Measurements from ENCODE around the gene HBE1.

Gene HBE1

DNA sequence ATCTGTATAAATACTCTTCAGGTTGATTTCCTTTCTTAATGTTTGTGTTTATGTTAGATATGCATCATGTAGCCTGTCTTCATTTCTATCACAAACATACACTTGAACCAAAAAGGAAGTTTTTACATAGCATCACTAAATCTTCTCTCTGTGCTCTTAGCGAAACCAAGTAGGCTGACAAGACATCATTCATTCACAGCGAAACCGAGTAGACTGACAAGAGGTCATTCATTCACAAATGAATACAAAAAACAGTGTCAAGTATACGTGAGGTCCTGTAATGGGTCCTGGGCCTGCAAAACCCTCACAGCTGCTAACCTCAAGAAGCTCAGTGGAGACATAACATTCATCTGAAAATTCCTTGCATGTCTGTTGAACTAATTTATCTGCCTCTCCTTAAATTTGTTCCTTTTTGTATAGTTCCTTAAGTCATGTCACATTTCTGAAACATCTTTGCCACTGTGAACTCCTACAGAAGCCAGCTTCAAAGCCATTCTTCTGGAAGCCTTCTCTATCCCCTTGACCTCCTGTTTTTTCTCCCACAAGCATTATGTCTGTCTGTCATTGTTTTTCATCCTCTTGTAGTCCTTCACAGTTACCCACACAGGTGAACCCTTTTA, 9.8 kb upstream of the HBE1 start:
- TF ChIP-seq OSR1 (CRISPR knock-in tag; IDR thresholded peaks at IDR 0.05) (no peak), SNAI2 (CRISPR knock-in tag; IDR thresholded peaks at IDR 0.05) (no peak), ZNF70 (CRISPR knock-in tag; IDR thresholded peaks at IDR 0.05) (no peak)
- no peak for ATAC-seq

DNA sequence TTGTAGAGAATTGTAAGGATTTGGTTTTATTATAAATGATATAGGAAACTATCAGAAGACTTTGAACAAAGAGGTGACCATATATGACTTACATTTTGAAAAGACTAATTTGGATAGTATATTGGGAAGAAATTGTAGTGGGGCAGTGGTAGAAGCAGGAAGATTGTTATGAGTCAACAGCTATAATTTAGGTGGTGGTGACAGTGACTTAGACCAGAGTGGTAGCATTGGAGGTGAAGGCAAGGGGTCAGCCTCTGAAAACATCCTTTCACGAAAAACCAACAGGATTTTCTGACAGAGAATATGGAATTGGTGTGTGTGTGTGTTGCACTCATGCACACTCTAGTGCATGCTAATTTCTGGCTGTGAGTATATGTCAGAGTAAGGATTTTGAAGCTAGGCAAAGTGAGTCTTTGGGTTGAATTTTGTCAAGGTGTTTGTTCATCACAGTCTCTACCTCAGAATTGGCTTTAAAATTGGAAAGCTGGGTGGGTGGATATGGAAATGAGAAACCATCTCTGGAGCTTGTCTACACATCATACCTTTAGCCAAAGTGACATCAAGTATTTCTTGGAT, 8.2 kb upstream of the HBE1 start:
- ATAC-seq = no peak
- TF ChIP-seq, protein P1, sequence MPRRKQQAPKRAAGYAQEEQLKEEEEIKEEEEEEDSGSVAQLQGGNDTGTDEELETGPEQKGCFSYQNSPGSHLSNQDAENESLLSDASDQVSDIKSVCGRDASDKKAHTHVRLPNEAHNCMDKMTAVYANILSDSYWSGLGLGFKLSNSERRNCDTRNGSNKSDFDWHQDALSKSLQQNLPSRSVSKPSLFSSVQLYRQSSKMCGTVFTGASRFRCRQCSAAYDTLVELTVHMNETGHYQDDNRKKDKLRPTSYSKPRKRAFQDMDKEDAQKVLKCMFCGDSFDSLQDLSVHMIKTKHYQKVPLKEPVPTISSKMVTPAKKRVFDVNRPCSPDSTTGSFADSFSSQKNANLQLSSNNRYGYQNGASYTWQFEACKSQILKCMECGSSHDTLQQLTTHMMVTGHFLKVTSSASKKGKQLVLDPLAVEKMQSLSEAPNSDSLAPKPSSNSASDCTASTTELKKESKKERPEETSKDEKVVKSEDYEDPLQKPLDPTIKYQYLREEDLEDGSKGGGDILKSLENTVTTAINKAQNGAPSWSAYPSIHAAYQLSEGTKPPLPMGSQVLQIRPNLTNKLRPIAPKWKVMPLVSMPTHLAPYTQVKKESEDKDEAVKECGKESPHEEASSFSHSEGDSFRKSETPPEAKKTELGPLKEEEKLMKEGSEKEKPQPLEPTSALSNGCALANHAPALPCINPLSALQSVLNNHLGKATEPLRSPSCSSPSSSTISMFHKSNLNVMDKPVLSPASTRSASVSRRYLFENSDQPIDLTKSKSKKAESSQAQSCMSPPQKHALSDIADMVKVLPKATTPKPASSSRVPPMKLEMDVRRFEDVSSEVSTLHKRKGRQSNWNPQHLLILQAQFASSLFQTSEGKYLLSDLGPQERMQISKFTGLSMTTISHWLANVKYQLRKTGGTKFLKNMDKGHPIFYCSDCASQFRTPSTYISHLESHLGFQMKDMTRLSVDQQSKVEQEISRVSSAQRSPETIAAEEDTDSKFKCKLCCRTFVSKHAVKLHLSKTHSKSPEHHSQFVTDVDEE (CRISPR knock-in tag; IDR thresholded peaks at IDR 0.05) = no peak
- no peak for TF ChIP-seq ZNF8 (CRISPR knock-in tag; IDR thresholded peaks at IDR 0.05)
- TF ChIP-seq, protein P2, sequence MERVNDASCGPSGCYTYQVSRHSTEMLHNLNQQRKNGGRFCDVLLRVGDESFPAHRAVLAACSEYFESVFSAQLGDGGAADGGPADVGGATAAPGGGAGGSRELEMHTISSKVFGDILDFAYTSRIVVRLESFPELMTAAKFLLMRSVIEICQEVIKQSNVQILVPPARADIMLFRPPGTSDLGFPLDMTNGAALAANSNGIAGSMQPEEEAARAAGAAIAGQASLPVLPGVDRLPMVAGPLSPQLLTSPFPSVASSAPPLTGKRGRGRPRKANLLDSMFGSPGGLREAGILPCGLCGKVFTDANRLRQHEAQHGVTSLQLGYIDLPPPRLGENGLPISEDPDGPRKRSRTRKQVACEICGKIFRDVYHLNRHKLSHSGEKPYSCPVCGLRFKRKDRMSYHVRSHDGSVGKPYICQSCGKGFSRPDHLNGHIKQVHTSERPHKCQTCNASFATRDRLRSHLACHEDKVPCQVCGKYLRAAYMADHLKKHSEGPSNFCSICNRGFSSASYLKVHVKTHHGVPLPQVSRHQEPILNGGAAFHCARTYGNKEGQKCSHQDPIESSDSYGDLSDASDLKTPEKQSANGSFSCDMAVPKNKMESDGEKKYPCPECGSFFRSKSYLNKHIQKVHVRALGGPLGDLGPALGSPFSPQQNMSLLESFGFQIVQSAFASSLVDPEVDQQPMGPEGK (CRISPR knock-in tag; IDR thresholded peaks at IDR 0.05; ENCODE audit: borderline replicate concordance) = no peak
- no peak for TF ChIP-seq TCF4 (CRISPR knock-in tag; IDR thresholded peaks at IDR 0.05; ENCODE audit: borderline replicate concordance)
- TF ChIP-seq TOX (CRISPR knock-in tag; IDR thresholded peaks at IDR 0.05; ENCODE audit: borderline replicate concordance) = no peak
- TF ChIP-seq ZFP30 (CRISPR knock-in tag; IDR thresholded peaks at IDR 0.05) = no peak
- TF ChIP-seq PPARA (CRISPR knock-in tag; IDR thresholded peaks at IDR 0.05; ENCODE audit: borderline replicate concordance) = no peak
- TF ChIP-seq, protein P3, sequence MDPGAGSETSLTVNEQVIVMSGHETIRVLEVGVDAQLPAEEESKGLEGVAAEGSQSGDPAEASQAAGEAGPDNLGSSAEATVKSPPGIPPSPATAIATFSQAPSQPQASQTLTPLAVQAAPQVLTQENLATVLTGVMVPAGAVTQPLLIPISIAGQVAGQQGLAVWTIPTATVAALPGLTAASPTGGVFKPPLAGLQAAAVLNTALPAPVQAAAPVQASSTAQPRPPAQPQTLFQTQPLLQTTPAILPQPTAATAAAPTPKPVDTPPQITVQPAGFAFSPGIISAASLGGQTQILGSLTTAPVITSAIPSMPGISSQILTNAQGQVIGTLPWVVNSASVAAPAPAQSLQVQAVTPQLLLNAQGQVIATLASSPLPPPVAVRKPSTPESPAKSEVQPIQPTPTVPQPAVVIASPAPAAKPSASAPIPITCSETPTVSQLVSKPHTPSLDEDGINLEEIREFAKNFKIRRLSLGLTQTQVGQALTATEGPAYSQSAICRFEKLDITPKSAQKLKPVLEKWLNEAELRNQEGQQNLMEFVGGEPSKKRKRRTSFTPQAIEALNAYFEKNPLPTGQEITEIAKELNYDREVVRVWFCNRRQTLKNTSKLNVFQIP (CRISPR knock-in tag; IDR thresholded peaks at IDR 0.05; ENCODE audit: borderline replicate concordance, low read depth) = no peak
- no peak for TF ChIP-seq OSR1 (CRISPR knock-in tag; IDR thresholded peaks at IDR 0.05)
- no peak for TF ChIP-seq ZNF70 (CRISPR knock-in tag; IDR thresholded peaks at IDR 0.05)
- no peak for TF ChIP-seq GLIS3 (CRISPR knock-in tag; IDR thresholded peaks at IDR 0.05)
- no peak for TF ChIP-seq ESRRG (CRISPR knock-in tag; IDR thresholded peaks at IDR 0.05)
- no peak for TF ChIP-seq SNAI2 (CRISPR knock-in tag; IDR thresholded peaks at IDR 0.05)
- no peak for TF ChIP-seq ZC3H10 (CRISPR knock-in tag; IDR thresholded peaks at IDR 0.05)
- no peak for TF ChIP-seq ARNTL (CRISPR knock-in tag; IDR thresholded peaks at IDR 0.05; ENCODE audit: borderline replicate concordance, low read depth)
- no peak for TF ChIP-seq ZNF565 (CRISPR knock-in tag; conservative IDR thresholded peaks at IDR 0.05; ENCODE audit: low read depth)

DNA sequence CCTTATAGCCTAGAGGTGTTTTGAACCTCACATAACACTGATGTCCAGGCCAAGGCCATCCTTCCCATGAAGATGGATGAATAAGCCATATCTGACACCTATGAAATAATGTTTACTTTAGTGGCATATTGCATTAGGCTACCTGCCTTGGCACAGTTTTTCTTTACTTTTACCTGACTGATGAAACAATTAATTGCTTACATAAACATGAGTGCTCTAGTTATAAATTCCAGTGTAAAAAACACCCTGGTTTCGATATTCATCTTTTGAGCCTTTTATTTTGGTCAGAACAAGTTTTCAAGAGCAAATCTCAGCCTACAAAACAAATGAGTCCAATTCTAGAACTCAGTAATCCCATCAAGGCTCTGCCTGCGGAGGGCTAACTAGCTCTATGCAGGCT, 7.0 kb upstream of the HBE1 start:
- no peak for ATAC-seq
- no peak for TF ChIP-seq TOX (CRISPR knock-in tag; IDR thresholded peaks at IDR 0.05; ENCODE audit: borderline replicate concordance)
- TF ChIP-seq TCF4 (CRISPR knock-in tag; IDR thresholded peaks at IDR 0.05; ENCODE audit: borderline replicate concordance) = no peak
- no peak for TF ChIP-seq ZC3H10 (CRISPR knock-in tag; IDR thresholded peaks at IDR 0.05)
- TF ChIP-seq ZNF70 (CRISPR knock-in tag; IDR thresholded peaks at IDR 0.05) = no peak
- TF ChIP-seq GLIS3 (CRISPR knock-in tag; IDR thresholded peaks at IDR 0.05) = no peak
- TF ChIP-seq, protein P2 (CRISPR knock-in tag; IDR thresholded peaks at IDR 0.05; ENCODE audit: borderline replicate concordance) = no peak
- TF ChIP-seq, protein P4, sequence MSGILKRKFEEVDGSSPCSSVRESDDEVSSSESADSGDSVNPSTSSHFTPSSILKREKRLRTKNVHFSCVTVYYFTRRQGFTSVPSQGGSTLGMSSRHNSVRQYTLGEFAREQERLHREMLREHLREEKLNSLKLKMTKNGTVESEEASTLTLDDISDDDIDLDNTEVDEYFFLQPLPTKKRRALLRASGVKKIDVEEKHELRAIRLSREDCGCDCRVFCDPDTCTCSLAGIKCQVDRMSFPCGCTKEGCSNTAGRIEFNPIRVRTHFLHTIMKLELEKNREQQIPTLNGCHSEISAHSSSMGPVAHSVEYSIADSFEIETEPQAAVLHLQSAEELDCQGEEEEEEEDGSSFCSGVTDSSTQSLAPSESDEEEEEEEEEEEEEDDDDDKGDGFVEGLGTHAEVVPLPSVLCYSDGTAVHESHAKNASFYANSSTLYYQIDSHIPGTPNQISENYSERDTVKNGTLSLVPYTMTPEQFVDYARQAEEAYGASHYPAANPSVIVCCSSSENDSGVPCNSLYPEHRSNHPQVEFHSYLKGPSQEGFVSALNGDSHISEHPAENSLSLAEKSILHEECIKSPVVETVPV (CRISPR knock-in tag; IDR thresholded peaks at IDR 0.05) = no peak
- TF ChIP-seq RARB (CRISPR knock-in tag; IDR thresholded peaks at IDR 0.05) = no peak
- TF ChIP-seq ZFP30 (CRISPR knock-in tag; IDR thresholded peaks at IDR 0.05) = no peak
- TF ChIP-seq ZNF8 (CRISPR knock-in tag; IDR thresholded peaks at IDR 0.05) = no peak
- TF ChIP-seq, protein P3 (CRISPR knock-in tag; IDR thresholded peaks at IDR 0.05; ENCODE audit: borderline replicate concordance, low read depth) = no peak
- TF ChIP-seq ARNTL (CRISPR knock-in tag; IDR thresholded peaks at IDR 0.05; ENCODE audit: borderline replicate concordance, low read depth) = no peak
- no peak for TF ChIP-seq OSR1 (CRISPR knock-in tag; IDR thresholded peaks at IDR 0.05)
- TF ChIP-seq BACH2 (CRISPR knock-in tag; IDR thresholded peaks at IDR 0.05; ENCODE audit: borderline replicate concordance) = no peak
- TF ChIP-seq SNAI2 (CRISPR knock-in tag; IDR thresholded peaks at IDR 0.05) = no peak
- no peak for TF ChIP-seq ESRRG (CRISPR knock-in tag; IDR thresholded peaks at IDR 0.05)
- TF ChIP-seq ZNF565 (CRISPR knock-in tag; conservative IDR thresholded peaks at IDR 0.05; ENCODE audit: low read depth) = no peak
- TF ChIP-seq, protein P5, sequence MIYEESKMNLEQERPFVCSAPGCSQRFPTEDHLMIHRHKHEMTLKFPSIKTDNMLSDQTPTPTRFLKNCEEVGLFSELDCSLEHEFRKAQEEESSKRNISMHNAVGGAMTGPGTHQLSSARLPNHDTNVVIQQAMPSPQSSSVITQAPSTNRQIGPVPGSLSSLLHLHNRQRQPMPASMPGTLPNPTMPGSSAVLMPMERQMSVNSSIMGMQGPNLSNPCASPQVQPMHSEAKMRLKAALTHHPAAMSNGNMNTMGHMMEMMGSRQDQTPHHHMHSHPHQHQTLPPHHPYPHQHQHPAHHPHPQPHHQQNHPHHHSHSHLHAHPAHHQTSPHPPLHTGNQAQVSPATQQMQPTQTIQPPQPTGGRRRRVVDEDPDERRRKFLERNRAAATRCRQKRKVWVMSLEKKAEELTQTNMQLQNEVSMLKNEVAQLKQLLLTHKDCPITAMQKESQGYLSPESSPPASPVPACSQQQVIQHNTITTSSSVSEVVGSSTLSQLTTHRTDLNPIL (CRISPR knock-in tag; IDR thresholded peaks at IDR 0.05; ENCODE audit: low read depth) = no peak
- TF ChIP-seq CSDC2 (CRISPR knock-in tag; IDR thresholded peaks at IDR 0.05) = no peak

Measured in SK-N-SH treated with all-trans-retinoic acid at 6 μM for 48 hours (cell line).